GM12878 (cell line): ENCODE measurements around the gene POMP. TPM values are rescaled to one million over a fixed set of nuclear protein-coding genes. Genes with fewer than 3 reads are reported as not detected.

Experiments
- ATAC-seq: fragments of 200-7000 bp; cut with Tn5 transposase; 3 replicates; pipeline ENCODE4 v1.9.1; 2020; ENCODE audit warnings: mild to moderate bottlenecking, moderate library complexity
- BruUV-seq: library from RNA; stranded (reverse); fragments of 400-500 nt; replicated peaks from 2 replicates; lab custom pipeline; 2021; lab: Mats Ljungman, UMichigan
- CTCF ChIA-PET: fragments of 300-600 bp; sonication (Branson Sonifier 250); formaldehyde crosslinking; extraction: SDS; loops from one replicate; lab custom pipeline; 2021; ENCODE audit warnings: inconsistent platforms; lab: Yijun Ruan, JAX
- POLR2A ChIA-PET: fragments of 350-600 bp; formaldehyde crosslinking; extraction: SDS; loops from one replicate; lab custom pipeline; 2021; ENCODE audit warnings: inconsistent platforms; lab: Charles Lee
- RAD21 ChIA-PET: fragments of 300-600 bp; sonication (Branson Sonifier 250); formaldehyde crosslinking; loops from one replicate; lab custom pipeline; 2023; ENCODE audit warnings: antibody characterized with exemption; ENCODE audit not compliant: unreplicated experiment; lab: Charles Lee
- SMC1A ChIA-PET: fragments of 300-600 bp; sonication (Branson Sonifier 250); formaldehyde crosslinking; loops from one replicate; lab custom pipeline; 2023; ENCODE audit not compliant: unreplicated experiment, uncharacterized antibody; lab: Charles Lee
- DNase-seq: peaks from one replicate; pipeline ENCODE4 v3.0.0-alpha.2; 2011; ENCODE audit warnings: low read depth, low spot score
- FAIRE-seq: peaks from 3 replicates; lab custom pipeline; 2011; peaks lifted over from hg19 to GRCh38; lab: Jason Lieb, UNC
- H2AFZ ChIP-seq: 2 replicates; pipeline ENCODE4 v1.6.0; 2011; ENCODE audit warnings: low read depth, low read length, control low read depth; ENCODE audit not compliant: control insufficient read depth
- H3K27ac ChIP-seq: 2 replicates; pipeline ENCODE4 v1.5.1; 2011; ENCODE audit warnings: control low read depth; ENCODE audit not compliant: control insufficient read depth, insufficient read depth
- H3K27me3 ChIP-seq, 2 experiments: replicated peaks in 1 of 2; 2 replicates each; pipeline versions ENCODE4 v1.6.0 to v1.6.1; 2011; ENCODE audit warnings: low read length in 1 of 2; ENCODE audit not compliant: control insufficient read depth in 2 of 2, insufficient read depth in 2 of 2
- H3K36me3 ChIP-seq, 2 experiments: 2 replicates each; pipeline ENCODE4 v1.5.1; 2011; ENCODE audit warnings: low read length in 1 of 2; ENCODE audit not compliant: control insufficient read depth in 2 of 2, insufficient read depth in 2 of 2
- H3K4me1 ChIP-seq: 2 replicates; pipeline ENCODE4 v1.6.1; 2011; ENCODE audit warnings: mild to moderate bottlenecking, low read length, moderate library complexity, mixed read lengths; ENCODE audit not compliant: control insufficient read depth, insufficient read depth
- H3K4me2 ChIP-seq: 2 replicates; pipeline ENCODE4 v1.6.0; 2011; ENCODE audit warnings: control low read depth; ENCODE audit not compliant: control insufficient read depth, insufficient read depth
- H3K4me3 ChIP-seq: fragments of 200-600 bp; sonication (generic); 2 replicates; pipeline ENCODE4 v1.5.1; 2016
- H3K79me2 ChIP-seq: 2 replicates; pipeline ENCODE4 v1.6.0; 2011; ENCODE audit warnings: low read length; ENCODE audit not compliant: control insufficient read depth, insufficient read depth
- H3K9ac ChIP-seq: 2 replicates; pipeline ENCODE4 v1.8.0; 2011; ENCODE audit warnings: low read length, control low read depth, mixed read lengths; ENCODE audit not compliant: control insufficient read depth, insufficient read depth
- H3K9me3 ChIP-seq: replicated peaks from 3 replicates; pipeline ENCODE4 v1.5.1; 2011; ENCODE audit warnings: mild to moderate bottlenecking, low read length; ENCODE audit not compliant: control insufficient read depth, insufficient read depth
- H4K20me1 ChIP-seq: 2 replicates; pipeline ENCODE4 v1.6.0; 2011; ENCODE audit not compliant: control insufficient read depth, insufficient read depth
- BCL11A ChIP-seq: IDR thresholded peaks from 2 replicates; pipeline ENCODE4 v1.6.1; 2011; ENCODE audit warnings: low read depth, low read length
- CBFB ChIP-seq: IDR thresholded peaks from 2 replicates; pipeline ENCODE4 v1.6.1; 2016; ENCODE audit warnings: antibody characterized with exemption, low read depth
- CREM ChIP-seq: IDR thresholded peaks from 2 replicates; pipeline ENCODE4 v1.6.1; 2014; ENCODE audit warnings: antibody characterized with exemption, low read depth
- MLLT1 ChIP-seq: fragments of 450-650 bp; IDR thresholded peaks from 2 replicates; pipeline ENCODE4 v1.6.1; 2016; ENCODE audit warnings: mild to moderate bottlenecking
- NFYA ChIP-seq: IDR thresholded peaks from 2 replicates; pipeline ENCODE4 v1.6.1; 2011; ENCODE audit warnings: low read depth, mild to moderate bottlenecking, low read length, improper control_type of control experiment, borderline replicate concordance
- NR2C2 ChIP-seq: IDR thresholded peaks from 2 replicates; pipeline ENCODE4 v1.6.1; 2011; ENCODE audit warnings: borderline replicate concordance, low read depth; ENCODE audit not compliant: control insufficient read depth, insufficient read length
- NRF1 ChIP-seq: conservative IDR thresholded peaks from 2 replicates; pipeline ENCODE4 v1.6.1; 2011; ENCODE audit warnings: mild to moderate bottlenecking, low read depth, low read length, improper control_type of control experiment
- SIN3A ChIP-seq: IDR thresholded peaks from 2 replicates; pipeline ENCODE4 v1.6.1; 2012; ENCODE audit warnings: low read depth, low read length, improper control_type of control experiment
- SMAD1 ChIP-seq: fragments of 450-650 bp; IDR thresholded peaks from 2 replicates; pipeline ENCODE4 v1.6.1; 2018; ENCODE audit warnings: mild to moderate bottlenecking, low read depth; ENCODE audit not compliant: partially characterized antibody
- TCF7 ChIP-seq: IDR thresholded peaks from 2 replicates; pipeline ENCODE4 v1.6.1; 2014; ENCODE audit warnings: antibody characterized with exemption, borderline replicate concordance
- WGBS: methylation state at CpG from one replicate; pipeline ENCODE4 v1.1.6; 2016; ENCODE audit warnings: low lambda C conversion rate; ENCODE audit not compliant: insufficient replicate concordance, insufficient coverage; ENCODE audit errors: missing lambda C conversion rate; 5-methylcytosine and 5-hydroxymethylcytosine counted together
- in situ Hi-C: fragments of 300-500 bp; cut with MboI; formaldehyde crosslinking; loops from 9 replicates; pipeline ENCODE4 v1.14.3; 2018; ENCODE audit warnings: mixed read lengths
- intact Hi-C: fragments of 100-400 bp; cut with micrococcal nuclease; formaldehyde crosslinking; loops from one replicate; pipeline ENCODE4 v1.14.2; 2022; ENCODE audit not compliant: unreplicated experiment
- polyA plus RNA-seq, 11 experiments: library from polyadenylated mRNA; depleted of rRNA in 4 of 11; unstranded in 6 of 11; stranded (reverse) in 5 of 11; fragments of >200 nt; fragmentation: Nextera tagmentation in 4 of 11; fragmentation: Illumina TruSeq in 1 of 11; extraction: Ambion mirVana in 4 of 11; extraction: Trizol in 1 of 11; gene quantifications; 1 replicate in 1 of 11; 2 replicates in 10 of 11; pipeline versions ENCODE4 v1.2.1 to v1.2.3, GENCODE V29; 2011 to 2016; ENCODE audit warnings: inconsistent platforms in 2 of 11, missing spikeins in 2 of 11, low read depth in 1 of 11
- total RNA-seq, 4 experiments: library from RNA; depleted of rRNA in 3 of 4; stranded (reverse); fragments of >200 nt in 3 of 4; fragmentation: Illumina TruSeq in 1 of 4; extraction: Trizol in 1 of 4; gene quantifications; 2 replicates each; pipeline versions ENCODE4 v1.2.1 to v1.2.3, GENCODE V29; 2013 to 2021
- TF ChIP-seq, protein P1 (sequence below): fragments of 150-350 bp; IDR thresholded peaks from 2 replicates; pipeline ENCODE4 v1.6.1; 2016; ENCODE audit warnings: low read depth, low read length

Gene POMP
- total and polyA plus RNA-seq, 10 of the 15 experiments (the other 5 are each of a cell fraction or from before 2014, with no cell fraction given): 90.4 to 668 (median 144) TPM

GRCh38 chr13:28628241-28628640 is 30.7 kb upstream of the POMP start:
- Histone ChIP-seq H3K9ac (no peak overlapping the region), H4K20me1 (no peaks in the 10 kb centered on the region), H3K27me3 (no peaks in the 10 kb centered on the region; a peak in 1 of 4 replicates), H3K79me2 (no peaks in the 10 kb centered on the region), H2AFZ (no peak overlapping the region), H3K36me3 (no peaks in the 10 kb centered on the region), H3K27ac (no peak overlapping the region), H3K9me3 (no peaks in the 10 kb centered on the region), H3K4me1 (no peaks in the 10 kb centered on the region), H3K4me2 (no peak overlapping the region), H3K4me3 (no peak overlapping the region)
- ChIA-PET SMC1A (interaction anchor here (0.6 to 1.7 kb wide), 3 partner anchors 12 to 279 kb away, joined by 3 to 8 read pairs (median 3); no protein-coding TSS in a partner anchor), CTCF (interaction anchor here (0.8 to 1.0 kb wide), 2 partner anchors 9 to 10 kb away, joined by 3 to 4 read pairs; no protein-coding TSS in a partner anchor), POLR2A (no interaction called here), RAD21 (interaction anchor here (1.2 kb wide), 1 partner anchor 88 kb away, joined by 3 read pairs; no protein-coding TSS in a partner anchor)
- ATAC-seq: no peak
- DNase-seq: no peak
- no TSS peak for BruUV-seq
- in situ Hi-C loops: no loop called here
- WGBS: 41% methylated on average over 4 of the region's 4 CpGs
- no peak for FAIRE-seq
- intact Hi-C loops: no loop called here
- no peak for TF ChIP-seq TCF7
- no peak for TF ChIP-seq NR2C2

DNA sequence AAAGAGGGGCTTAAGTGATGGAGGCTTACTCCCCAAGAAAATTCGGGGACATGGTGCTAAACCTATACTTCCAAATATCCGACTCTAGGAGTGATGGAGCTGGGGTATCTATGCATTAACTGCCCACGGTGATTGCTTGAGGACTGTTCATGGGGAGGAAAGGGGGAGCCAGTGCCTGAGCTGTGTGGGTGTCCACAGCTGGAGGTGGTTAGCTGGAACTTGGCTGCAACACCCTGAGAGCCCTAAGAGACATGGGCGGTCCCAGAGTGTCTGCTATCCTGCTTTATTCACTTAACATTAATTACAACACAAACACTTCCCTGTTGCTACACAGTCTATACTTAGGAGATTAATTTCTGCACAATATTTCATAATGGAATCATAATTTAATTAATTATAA is 28.1 kb upstream of the POMP start:
- Histone ChIP-seq H3K4me3 (no peak overlapping the region), H3K4me2 (no peak overlapping the region), H3K27me3 (no peaks in the 10 kb centered on the region; a peak in 1 of 4 replicates), H3K4me1 (no peaks in the 10 kb centered on the region), H3K27ac (no peak overlapping the region), H2AFZ (no peak overlapping the region), H3K9ac (no peak overlapping the region), H3K79me2 (no peaks in the 10 kb centered on the region), H3K36me3 (no peaks in the 10 kb centered on the region), H3K9me3 (no peaks in the 10 kb centered on the region), H4K20me1 (no peaks in the 10 kb centered on the region)
- intact Hi-C loops: loop anchor here (10.0 kb wide), 2 partner anchors 566 to 596 kb away; no protein-coding TSS in a partner anchor
- 64% methylated on average over 4 of the region's 4 CpGs for WGBS
- ChIA-PET POLR2A (interaction anchor here (0.6 kb wide), 1 partner anchor 291 kb away, joined by 3 read pairs; no protein-coding TSS in a partner anchor), CTCF (interaction anchor here (1.1 kb wide), 1 partner anchor 313 kb away, joined by 3 read pairs; no protein-coding TSS in a partner anchor), RAD21 (interaction anchor here (0.8 to 1.0 kb wide), 3 partner anchors 60 to 204 kb away, joined by 3 read pairs; no protein-coding TSS in a partner anchor), SMC1A (interaction anchor here (0.7 to 2.2 kb wide), 9 partner anchors 23 to 308 kb away, joined by 3 to 7 read pairs (median 4); no protein-coding TSS in a partner anchor)
- in situ Hi-C loops: no loop called here
- no TSS peak for BruUV-seq
- DNase-seq (no peak), ATAC-seq (no peak), FAIRE-seq (no peak)
- TF ChIP-seq SIN3A (no peak), SMAD1 (no peak), CBFB (no peak), NFYA (no peak), CREM (no peak), MLLT1 (no peak), BCL11A (no peak), NRF1 (no peak)
- TF ChIP-seq, protein P1, sequence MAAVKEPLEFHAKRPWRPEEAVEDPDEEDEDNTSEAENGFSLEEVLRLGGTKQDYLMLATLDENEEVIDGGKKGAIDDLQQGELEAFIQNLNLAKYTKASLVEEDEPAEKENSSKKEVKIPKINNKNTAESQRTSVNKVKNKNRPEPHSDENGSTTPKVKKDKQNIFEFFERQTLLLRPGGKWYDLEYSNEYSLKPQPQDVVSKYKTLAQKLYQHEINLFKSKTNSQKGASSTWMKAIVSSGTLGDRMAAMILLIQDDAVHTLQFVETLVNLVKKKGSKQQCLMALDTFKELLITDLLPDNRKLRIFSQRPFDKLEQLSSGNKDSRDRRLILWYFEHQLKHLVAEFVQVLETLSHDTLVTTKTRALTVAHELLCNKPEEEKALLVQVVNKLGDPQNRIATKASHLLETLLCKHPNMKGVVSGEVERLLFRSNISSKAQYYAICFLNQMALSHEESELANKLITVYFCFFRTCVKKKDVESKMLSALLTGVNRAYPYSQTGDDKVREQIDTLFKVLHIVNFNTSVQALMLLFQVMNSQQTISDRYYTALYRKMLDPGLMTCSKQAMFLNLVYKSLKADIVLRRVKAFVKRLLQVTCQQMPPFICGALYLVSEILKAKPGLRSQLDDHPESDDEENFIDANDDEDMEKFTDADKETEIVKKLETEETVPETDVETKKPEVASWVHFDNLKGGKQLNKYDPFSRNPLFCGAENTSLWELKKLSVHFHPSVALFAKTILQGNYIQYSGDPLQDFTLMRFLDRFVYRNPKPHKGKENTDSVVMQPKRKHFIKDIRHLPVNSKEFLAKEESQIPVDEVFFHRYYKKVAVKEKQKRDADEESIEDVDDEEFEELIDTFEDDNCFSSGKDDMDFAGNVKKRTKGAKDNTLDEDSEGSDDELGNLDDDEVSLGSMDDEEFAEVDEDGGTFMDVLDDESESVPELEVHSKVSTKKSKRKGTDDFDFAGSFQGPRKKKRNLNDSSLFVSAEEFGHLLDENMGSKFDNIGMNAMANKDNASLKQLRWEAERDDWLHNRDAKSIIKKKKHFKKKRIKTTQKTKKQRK: no peak
